Fibroblast of skin of left quadriceps (primary cell): ENCODE data around the gene PRKD2.
A peak's percentile ranks its signal among the peaks of the same experiment; 100 is the strongest.
"Not testable (repeated sequence)": the region's sequence is repeated elsewhere in the genome, so short reads cannot be mapped to it uniquely, and the experiment has no call there.

ENCODE experiments used
- DNase-seq, 2 experiments: peaks; one replicate each; pipeline ENCODE4 v3.0.0-alpha.2; 2013; ENCODE audit warnings: low read depth in 2 of 2

PRKD2 gene

GRCh38 chr19:46724468-46724867 is 7.6 kb upstream of the PRKD2 start:
- no peak for DNase-seq

DNA sequence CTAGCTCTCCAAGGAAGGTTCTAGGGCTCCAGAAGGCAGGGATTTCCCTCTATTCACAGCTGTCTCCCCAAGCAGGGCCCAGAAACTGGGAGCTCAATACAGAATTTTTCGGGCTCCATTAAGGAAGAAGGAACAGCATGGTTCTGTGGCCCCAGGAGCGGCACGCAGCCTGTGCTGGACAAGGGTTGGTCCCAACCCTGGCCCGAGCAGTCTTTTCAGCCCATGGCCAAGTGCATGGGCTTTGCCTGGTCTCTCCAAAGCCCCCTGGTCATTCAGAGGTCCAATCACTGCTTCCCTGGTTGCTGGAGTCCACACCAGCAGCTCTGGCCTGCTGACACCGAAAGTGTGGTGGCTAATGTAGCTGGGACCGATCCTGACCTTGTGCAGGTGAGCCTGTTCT is 6.6 kb upstream of the PRKD2 start:
- DNase-seq, result no peak

- no peak for DNase-seq
Observed at GRCh38 chr19:46723023-46723461, 6.1 kb upstream of the PRKD2 start.

DNA sequence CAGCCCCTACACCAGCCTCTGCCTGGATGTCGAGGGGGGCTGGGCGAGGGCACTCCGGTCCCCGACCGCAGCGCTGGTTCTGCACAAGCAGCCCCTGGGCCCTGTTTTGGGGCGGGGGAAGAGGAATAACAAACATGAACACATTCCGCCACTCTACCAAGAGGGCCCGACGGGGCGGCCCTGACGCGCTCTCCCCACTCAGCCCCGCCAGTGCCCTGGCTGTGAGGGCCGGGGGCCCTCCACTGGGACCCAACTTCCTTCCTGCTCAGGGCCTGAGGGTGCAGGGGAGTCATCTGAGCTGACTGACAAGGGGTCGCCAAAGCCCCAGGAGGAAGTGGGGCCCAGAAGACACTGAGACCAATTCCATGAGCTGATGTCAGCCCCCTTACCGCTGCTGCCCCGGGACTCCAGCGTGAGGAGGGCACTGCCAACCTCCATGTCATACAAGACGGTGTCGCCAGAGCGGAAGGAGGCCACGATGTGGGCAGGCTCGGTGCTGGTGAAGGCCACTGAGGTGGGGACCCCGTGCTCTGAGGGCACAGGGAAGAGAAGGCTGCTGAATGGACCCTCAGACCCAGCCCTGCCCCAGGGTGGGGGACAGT is 5.6 kb upstream of the PRKD2 start:
- no peak for DNase-seq

- DNase-seq, result no peak
Observed at GRCh38 chr19:46722004-46722380, 5.1 kb upstream of the PRKD2 start.

DNA sequence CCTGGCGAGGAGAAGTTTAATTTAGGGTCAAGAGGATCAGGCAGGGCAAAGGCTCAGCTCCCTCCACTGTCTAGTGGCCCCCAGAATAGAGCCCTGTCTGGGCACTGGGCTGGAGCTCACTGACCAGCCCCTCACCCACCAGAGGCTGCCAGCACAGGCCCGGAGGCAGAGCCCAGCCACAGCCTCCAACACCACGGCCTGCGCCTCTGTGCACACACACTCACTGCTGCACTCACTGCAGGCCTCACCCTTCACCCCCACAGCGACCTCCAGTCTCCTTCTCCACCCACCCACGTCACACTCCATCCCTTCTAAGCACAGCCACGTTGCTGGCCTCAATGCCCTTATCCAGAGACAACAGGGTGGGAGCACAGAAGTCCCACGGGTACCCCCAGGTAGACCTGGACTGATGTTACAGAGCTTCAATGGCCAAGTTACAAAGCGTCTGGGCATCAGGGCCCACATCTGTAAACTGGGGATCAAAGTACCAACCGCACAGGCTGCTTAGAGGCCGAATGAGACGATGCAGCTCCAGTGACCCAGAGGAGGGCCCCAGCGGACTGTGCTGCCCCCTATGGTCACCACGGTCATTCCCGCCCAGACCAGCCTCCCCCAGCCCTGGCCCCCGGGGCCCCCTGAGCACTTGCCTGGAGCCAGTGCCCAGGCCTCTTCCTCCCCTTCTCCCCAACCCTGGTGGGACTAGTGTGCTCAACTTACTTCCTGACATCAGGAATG is 4.5 kb upstream of the PRKD2 start:
- DNase-seq, result no peak

DNA sequence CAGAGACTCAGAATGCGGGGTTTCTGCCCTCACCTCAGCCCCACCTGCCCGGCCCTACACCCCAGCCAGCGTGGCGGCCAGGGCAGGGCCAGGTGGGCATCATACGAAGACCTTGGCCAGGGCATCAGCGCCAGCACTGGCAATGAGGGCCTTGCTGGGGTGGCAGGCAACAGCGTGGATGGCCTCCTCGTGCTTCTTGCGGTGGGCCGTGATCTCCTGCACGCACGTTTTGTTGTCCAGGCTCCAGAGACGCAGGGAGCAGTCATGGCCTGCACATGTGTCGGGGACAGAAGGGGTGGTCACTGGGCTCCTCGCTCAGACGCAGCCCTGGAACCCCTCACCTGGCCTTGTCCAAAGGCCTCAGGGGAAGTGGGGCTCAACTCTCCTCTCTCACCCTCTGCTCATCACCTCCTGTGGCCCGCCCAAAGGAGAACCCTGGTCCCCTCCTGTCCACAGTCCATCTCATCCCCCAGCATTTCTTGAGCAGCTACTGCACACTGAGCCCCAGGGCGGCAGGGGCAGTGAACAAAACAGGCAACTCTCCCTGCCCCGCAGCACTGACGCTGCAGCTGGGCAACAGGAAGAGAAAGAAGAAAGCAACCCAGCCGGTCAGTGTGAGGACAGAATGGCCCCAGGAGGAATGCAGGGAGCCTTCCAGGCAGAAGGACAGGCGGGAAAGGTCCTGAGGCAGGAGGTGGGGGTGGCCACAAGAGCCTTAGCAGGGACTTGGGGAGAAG is 3.8 kb upstream of the PRKD2 start:
- no peak for DNase-seq

DNA sequence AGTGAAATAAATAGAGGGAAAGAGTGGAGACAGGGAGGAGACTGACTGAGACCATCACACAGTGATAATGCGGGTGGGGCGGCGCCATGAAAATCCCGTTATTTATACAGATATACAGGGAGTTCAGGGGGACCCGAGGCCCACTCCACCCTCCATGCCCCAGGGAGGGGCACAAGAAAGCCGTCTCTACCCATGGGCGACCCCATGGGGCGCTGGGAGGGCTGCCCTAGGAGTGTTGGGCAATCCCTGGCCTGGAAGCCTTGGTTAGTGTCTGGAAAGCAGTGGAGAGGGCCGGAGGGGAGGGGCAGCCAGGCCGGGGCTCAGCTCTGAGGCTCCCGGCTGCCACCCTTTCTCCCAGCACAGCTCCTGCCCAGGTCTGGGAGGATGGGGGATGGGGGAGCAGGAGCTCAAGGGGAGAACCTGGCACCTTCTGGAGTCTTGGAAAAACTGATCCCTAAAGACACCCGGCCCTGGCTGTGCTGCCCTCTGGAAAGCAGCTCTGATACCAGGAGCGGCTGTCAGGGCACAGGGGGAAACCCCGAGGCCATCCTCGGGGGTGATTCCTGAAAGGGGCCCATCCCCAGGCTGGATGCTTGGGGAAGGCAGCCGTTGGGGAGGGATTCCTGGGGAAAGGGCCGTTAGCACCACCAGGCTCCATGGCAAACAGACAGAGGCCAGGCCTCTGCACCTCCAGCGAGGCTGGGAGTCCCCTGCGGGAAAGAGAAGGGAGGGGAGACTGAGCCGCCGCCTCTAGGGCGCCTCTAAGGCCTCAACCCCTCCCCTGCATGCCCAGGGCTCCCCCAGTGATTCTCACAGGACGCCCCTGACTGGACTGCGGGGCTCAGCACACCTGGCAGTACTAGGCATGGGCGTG is 3.0 kb upstream of the PRKD2 start:
- no peak for DNase-seq

- no peak for DNase-seq
Observed at GRCh38 chr19:46718934-46719622, 2.2 kb upstream of the PRKD2 start.

- DNase-seq, result no peak
Observed at GRCh38 chr19:46718157-46718933, 1.4 kb upstream of the PRKD2 start.

DNA sequence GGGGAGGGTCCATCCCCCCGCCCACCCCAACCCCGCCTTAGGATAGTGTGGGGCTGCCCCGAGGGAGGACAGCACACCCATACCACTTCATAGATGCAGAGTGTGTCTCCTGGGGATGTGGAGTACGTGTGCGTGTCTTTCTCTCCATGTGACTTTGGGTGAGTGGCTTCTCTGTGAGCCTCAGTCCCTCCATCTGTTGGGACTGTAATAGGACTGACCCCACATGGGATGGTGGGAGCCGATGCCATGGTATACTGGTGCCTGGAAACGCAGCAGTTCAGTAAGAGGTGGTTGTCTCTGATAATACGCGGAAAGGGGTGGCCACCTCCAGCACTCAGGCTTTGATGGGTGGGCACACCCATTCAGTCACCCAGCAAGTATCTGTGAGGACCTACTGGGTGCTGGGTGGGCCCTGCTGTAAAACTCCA is 816 bp upstream of the PRKD2 start:
- no peak for DNase-seq

DNA sequence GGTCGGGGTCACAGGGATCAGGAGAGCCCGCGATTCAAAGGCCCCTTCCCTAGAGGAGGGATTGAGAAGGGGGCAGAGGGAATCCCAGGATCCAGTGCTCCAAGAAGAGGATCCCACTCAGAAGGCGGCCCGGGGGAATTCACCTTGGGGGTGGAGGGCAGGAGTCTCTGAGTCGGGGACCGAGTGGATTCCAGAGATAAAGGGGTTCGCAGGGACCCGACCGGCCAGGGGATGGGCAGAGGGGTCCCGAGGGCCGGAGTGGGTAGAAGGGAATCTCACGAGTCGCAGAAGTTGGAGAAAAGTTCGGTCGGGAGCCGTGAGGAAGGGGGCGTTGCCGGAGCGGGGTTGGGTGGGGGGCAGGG is 261 bp downstream of the PRKD2 start:
- DNase-seq, result no peak

DNA sequence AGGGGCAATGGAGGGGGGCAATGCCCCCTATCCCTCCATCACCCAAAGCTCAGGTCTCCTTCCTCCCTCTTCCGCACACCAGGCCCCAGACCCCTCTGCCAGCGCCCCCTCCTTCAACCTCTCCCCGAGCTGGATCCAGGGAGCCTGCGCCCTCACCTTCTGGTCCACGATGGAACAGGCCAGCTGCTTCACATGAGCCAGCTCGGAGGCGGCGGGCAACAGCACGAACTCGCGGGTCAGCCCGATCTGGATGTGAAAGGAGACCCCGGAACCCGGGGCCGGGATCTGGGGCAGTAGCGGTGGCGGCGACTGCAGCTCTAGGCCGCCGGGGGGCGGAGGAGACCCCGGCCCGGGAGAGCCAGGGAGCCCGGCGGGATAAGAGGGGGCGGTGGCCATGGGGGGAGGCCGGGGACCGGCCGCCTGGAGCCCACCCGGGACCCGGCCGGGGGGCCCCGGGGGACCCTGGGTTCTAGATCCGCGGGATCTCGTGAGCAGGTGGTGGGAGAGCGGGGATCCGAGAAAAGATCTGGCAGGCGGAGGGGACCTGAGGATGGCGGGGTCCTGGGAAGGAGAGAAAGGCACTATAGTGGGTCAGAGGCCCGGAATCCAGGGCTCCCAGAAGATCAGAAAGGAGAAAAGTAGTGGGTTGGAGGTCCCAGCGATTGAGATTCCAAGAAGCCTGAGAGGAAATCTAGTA is 791 bp downstream of the PRKD2 start:
- DNase-seq, result no peak

DNA sequence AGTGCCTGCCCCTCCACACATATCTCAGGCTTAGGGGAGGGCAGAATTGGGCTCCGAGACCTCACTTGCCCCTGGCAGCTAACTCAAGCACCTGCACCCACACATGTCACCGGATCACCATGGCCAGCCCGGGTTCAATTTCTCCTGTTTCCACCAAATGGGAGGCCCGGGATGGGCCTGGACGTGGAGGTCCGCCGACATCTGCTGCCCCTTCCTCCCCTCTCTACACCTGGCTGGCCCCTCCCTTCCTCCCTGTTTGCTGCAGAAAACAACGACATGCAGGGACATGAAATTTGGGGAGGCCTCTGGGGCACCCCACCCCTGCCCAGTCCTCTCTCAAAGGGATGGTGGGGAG is 1.3 kb downstream of the PRKD2 start:
- DNase-seq, result no peak

GRCh38 chr19:46714444-46715106 is 2.3 kb downstream of the PRKD2 start:
- DNase-seq, result no peak

GRCh38 chr19:46713781-46714443 is 3.0 kb downstream of the PRKD2 start:
- DNase-seq, result peak; percentile 54 to 57

GRCh38 chr19:46712768-46713338 is 4.1 kb downstream of the PRKD2 start:
- DNase-seq, result not testable (repeated sequence)

GRCh38 chr19:46710687-46711086 is 6.2 kb downstream of the PRKD2 start:
- no peak for DNase-seq
